HL-60 (cell line): ENCODE results near the gene BPIFB6.

Experiments used
- DNase-seq, 2 experiments: peaks; one replicate each; pipeline ENCODE4 v3.0.0-alpha.2; 2010 to 2020; ENCODE audit warnings: low read depth in 1 of 2, low spot score in 1 of 2
- H3K27ac ChIP-seq: fragments of 250-450 bp; sonication (Bioruptor Pico); replicated peaks from 2 replicates; pipeline ENCODE4 v1.5.1; 2020; ENCODE audit warnings: mild to moderate bottlenecking, moderate library complexity
- H3K27me3 ChIP-seq: fragments of 250-450 bp; sonication (Bioruptor Pico); 2 replicates; pipeline ENCODE4 v1.5.1; 2021; ENCODE audit warnings: mild to moderate bottlenecking, moderate library complexity; ENCODE audit not compliant: insufficient read depth, poor library complexity, severe bottlenecking
- H3K4me3 ChIP-seq: replicated peaks from 2 replicates; pipeline ENCODE4 v1.5.1; 2011; ENCODE audit warnings: mild to moderate bottlenecking, control low read depth, low read length; ENCODE audit not compliant: insufficient read depth
- CTCF ChIP-seq: IDR thresholded peaks from one replicate; pipeline ENCODE4 v1.5.1; 2011; ENCODE audit warnings: low read length, control low read depth, inconsistent platforms; ENCODE audit not compliant: insufficient read depth
- GABPA ChIP-seq: IDR thresholded peaks from 2 replicates; pipeline ENCODE4 v1.6.1; 2012; ENCODE audit warnings: low read depth
- POLR2AphosphoS5 ChIP-seq: IDR thresholded peaks from 2 replicates; pipeline ENCODE4 v1.6.1; 2012; ENCODE audit warnings: low read depth
- REST ChIP-seq: IDR thresholded peaks from 2 replicates; pipeline ENCODE4 v1.6.1; 2012; ENCODE audit warnings: low read depth; ENCODE audit not compliant: insufficient replicate concordance
- SPI1 ChIP-seq: IDR thresholded peaks from 2 replicates; pipeline ENCODE4 v1.6.1; 2012; ENCODE audit warnings: low read depth, mild to moderate bottlenecking, borderline replicate concordance

BPIFB6 gene

GRCh38 chr20:33059136-33059535, 27.7 kb downstream of the BPIFB6 start:
- no peak overlapping the region for H3K27ac ChIP-seq
- no peak for DNase-seq
- H3K4me3 ChIP-seq = no peak overlapping the region
- TF ChIP-seq REST (no peak), CTCF (no peak), SPI1 (no peak), GABPA (no peak), POLR2AphosphoS5 (no peak)
- H3K27me3 ChIP-seq = no peaks in the 10 kb centered on the region

- TF ChIP-seq GABPA (no peak), REST (no peak), POLR2AphosphoS5 (no peak), CTCF (no peak), SPI1 (no peak)
- no peak overlapping the region for H3K27ac ChIP-seq
- H3K4me3 ChIP-seq = no peak overlapping the region
- no peaks in the 10 kb centered on the region for H3K27me3 ChIP-seq
- DNase-seq = no peak
Measured at GRCh38 chr20:33059741-33060390, 28.4 kb downstream of the BPIFB6 start.

GRCh38 chr20:33061658-33062028, 30.2 kb downstream of the BPIFB6 start:
- no peaks in the 10 kb centered on the region for H3K27me3 ChIP-seq
- DNase-seq = no peak
- no peak overlapping the region for H3K27ac ChIP-seq
- TF ChIP-seq POLR2AphosphoS5 = no peak
- no peak for TF ChIP-seq REST
- no peak for TF ChIP-seq SPI1
- no peak for TF ChIP-seq CTCF
- TF ChIP-seq GABPA = no peak
- no peak overlapping the region for H3K4me3 ChIP-seq
